Adrenal gland (tissue), 5 donors: ENCODE measurements around the gene TMEM121B.

Source experiments
- POLR2A ChIP-seq, 2 donors: fragments of 450-650 bp; IDR thresholded peaks; one replicate each; pipeline ENCODE4 v1.6.1; 2017; ENCODE audit warnings: antibody characterized with exemption in 2 of 2, mild to moderate bottlenecking in 2 of 2, moderate library complexity in 1 of 2
- TF ChIP-seq, protein P1 (sequence below), 6 experiments: fragments of 450-650 bp in 4 of 6; fragments of 200-600 bp in 2 of 6; sonication (generic) in 1 of 6; IDR thresholded peaks; 1 replicate in 5 of 6; 2 replicates in 1 of 6; pipeline versions ENCODE4 v1.5.1 to v1.8.0; 2016 to 2021; ENCODE audit warnings: antibody characterized with exemption in 6 of 6, mild to moderate bottlenecking in 2 of 6, moderate library complexity in 1 of 6
- donor health status: DM: no; HTN: no; CAD: no.

DNA sequence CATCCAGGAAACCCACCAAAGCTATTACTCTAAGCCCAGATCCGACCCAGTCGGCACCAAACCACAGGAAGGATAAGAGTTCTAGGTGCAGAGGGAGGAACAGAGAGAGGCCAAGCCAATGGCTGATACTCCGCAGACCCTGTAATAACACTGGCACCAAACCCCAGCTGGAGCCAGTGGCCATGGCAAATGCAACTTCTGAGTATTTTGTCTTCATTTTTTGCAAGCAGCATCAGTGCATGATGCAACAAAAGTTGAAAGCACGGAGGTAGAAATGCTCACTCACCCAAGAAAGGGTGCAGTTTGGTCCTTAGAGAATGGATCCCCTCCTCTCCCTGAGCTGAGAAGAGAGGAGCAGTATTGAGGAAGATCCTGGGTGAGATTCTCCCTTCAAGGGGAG lies 2.8 kb downstream of the TMEM121B start:
- TF ChIP-seq, protein P1, sequence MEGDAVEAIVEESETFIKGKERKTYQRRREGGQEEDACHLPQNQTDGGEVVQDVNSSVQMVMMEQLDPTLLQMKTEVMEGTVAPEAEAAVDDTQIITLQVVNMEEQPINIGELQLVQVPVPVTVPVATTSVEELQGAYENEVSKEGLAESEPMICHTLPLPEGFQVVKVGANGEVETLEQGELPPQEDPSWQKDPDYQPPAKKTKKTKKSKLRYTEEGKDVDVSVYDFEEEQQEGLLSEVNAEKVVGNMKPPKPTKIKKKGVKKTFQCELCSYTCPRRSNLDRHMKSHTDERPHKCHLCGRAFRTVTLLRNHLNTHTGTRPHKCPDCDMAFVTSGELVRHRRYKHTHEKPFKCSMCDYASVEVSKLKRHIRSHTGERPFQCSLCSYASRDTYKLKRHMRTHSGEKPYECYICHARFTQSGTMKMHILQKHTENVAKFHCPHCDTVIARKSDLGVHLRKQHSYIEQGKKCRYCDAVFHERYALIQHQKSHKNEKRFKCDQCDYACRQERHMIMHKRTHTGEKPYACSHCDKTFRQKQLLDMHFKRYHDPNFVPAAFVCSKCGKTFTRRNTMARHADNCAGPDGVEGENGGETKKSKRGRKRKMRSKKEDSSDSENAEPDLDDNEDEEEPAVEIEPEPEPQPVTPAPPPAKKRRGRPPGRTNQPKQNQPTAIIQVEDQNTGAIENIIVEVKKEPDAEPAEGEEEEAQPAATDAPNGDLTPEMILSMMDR (IDR thresholded peaks at IDR 0.05), result no peak
- TF ChIP-seq POLR2A (IDR thresholded peaks at IDR 0.05), result no peak
